Motor neuron (in vitro differentiated cells): ENCODE measurements around the gene RPS15A. TPM values are rescaled to one million over a fixed set of nuclear protein-coding genes. Genes with fewer than 3 reads are reported as not detected.
"Not testable (repeated sequence)": the region's sequence is repeated elsewhere in the genome, so short reads cannot be mapped to it uniquely, and the experiment has no call there.

Source experiments
- ATAC-seq, 8 experiments: fragments of 200-7000 bp; cut with Tn5 transposase; replicated peaks in 6 of 8; 2 replicates each; pipeline ENCODE4 v1.8.0; 2021; ENCODE audit warnings: mild to moderate bottlenecking in 8 of 8, moderate library complexity in 8 of 8
- H3K27ac ChIP-seq, 2 donors: fragments of 250-450 bp; sonication (Bioruptor Pico); 2 replicates each; pipeline ENCODE4 v1.9.0; 2021; ENCODE audit warnings: antibody characterized with exemption in 2 of 2, mild to moderate bottlenecking in 2 of 2, moderate library complexity in 1 of 2
- H3K4me1 ChIP-seq, 2 donors: fragments of 250-450 bp; sonication (Bioruptor Pico); replicated peaks in 1 of 2; 2 replicates each; pipeline ENCODE4 v1.6.1; 2021; ENCODE audit warnings: antibody characterized with exemption in 2 of 2, mild to moderate bottlenecking in 2 of 2, moderate library complexity in 1 of 2
- H3K4me3 ChIP-seq, 5 donors: fragments of 250-450 bp; sonication (Bioruptor Pico); 2 replicates each; pipeline ENCODE4 v1.9.0; 2021; ENCODE audit warnings: antibody characterized with exemption in 5 of 5, mild to moderate bottlenecking in 5 of 5, moderate library complexity in 4 of 5
- WGBS, 10 experiments: fragments of 450-650 bp; shearing (Covaris generic); methylation state at CpG; one replicate each; pipeline ENCODE4 v1.0.0; 2022; 5-methylcytosine and 5-hydroxymethylcytosine counted together
- in situ Hi-C, 9 experiments: fragments of 400-800 bp; cut with MboI; loops; one replicate each; pipeline ENCODE4 v1.15.0; 2021; ENCODE audit warnings: low sequenced_read_pairs in 9 of 9, low pct_unique_long_range_greater_than_20kb in 2 of 9; ENCODE audit not compliant: unreplicated experiment in 9 of 9
- total RNA-seq, 8 experiments: library from RNA; unstranded; fragments of 300-600 nt; gene quantifications; 2 replicates each; pipeline versions ENCODE4 v1.2.3 to v1.2.4, GENCODE V29; 2022

Gene RPS15A
- total RNA-seq, 8 experiments from 2014 or later: 1,605 to 4,098 (median 2,564) TPM

- in situ Hi-C loops, H3K27ac ChIP-seq, H3K4me1 ChIP-seq, H3K4me3 ChIP-seq: not testable (repeated sequence)
- ATAC-seq: peak in 3 of 8 experiments; percentile 27 to 89 (median 85)
- no CpG with 5 or more reads among the region's 5 CpGs for WGBS, 10 experiments
Measured at GRCh38 chr16:18762713-18763112, 27.4 kb downstream of the RPS15A start.

- ATAC-seq: peak; percentile 77 to 98 (median 92)
- H3K27ac ChIP-seq, in situ Hi-C loops, H3K4me3 ChIP-seq, H3K4me1 ChIP-seq: not testable (repeated sequence)
- no CpG with 5 or more reads among the region's 21 CpGs for WGBS, 10 experiments
Measured at GRCh38 chr16:18759598-18760520, 30.3 kb downstream of the RPS15A start.

GRCh38 chr16:18757960-18758660, 32.0 kb downstream of the RPS15A start:
- H3K4me1 ChIP-seq, H3K27ac ChIP-seq, in situ Hi-C loops, H3K4me3 ChIP-seq: not testable (repeated sequence)
- no CpG with 5 or more reads among the region's 10 CpGs for WGBS, 10 experiments
- ATAC-seq: peak in 1 of 8 experiments; percentile 21

GRCh38 chr16:18756639-18757038, 33.5 kb downstream of the RPS15A start:
- peak in 2 of 8 experiments; percentile 31 to 60 for ATAC-seq
- H3K4me3 ChIP-seq, H3K4me1 ChIP-seq, in situ Hi-C loops, H3K27ac ChIP-seq: not testable (repeated sequence)
- WGBS, 10 experiments: 88 to 100% methylated on average over 2 to 7 of the region's 9 CpGs; no CpG with 5 or more reads in 8 of the 10 experiments

GRCh38 chr16:18742870-18743269, 47.3 kb downstream of the RPS15A start:
- in situ Hi-C loops, ATAC-seq, H3K4me1 ChIP-seq, H3K27ac ChIP-seq, H3K4me3 ChIP-seq: not testable (repeated sequence)
- WGBS, 10 experiments: no CpG with 5 or more reads among the region's 8 CpGs

GRCh38 chr16:18740027-18740426, 50.1 kb downstream of the RPS15A start:
- no CpG with 5 or more reads among the region's 3 CpGs for WGBS, 10 experiments
- H3K4me1 ChIP-seq, H3K4me3 ChIP-seq, in situ Hi-C loops, H3K27ac ChIP-seq: not testable (repeated sequence)
- peak in 1 of 8 experiments; percentile 20 for ATAC-seq

GRCh38 chr16:18738768-18739167, 51.4 kb downstream of the RPS15A start:
- H3K27ac ChIP-seq, H3K4me3 ChIP-seq, H3K4me1 ChIP-seq, in situ Hi-C loops, ATAC-seq: not testable (repeated sequence)
- 29% methylated on average over 3 of the region's 4 CpGs; no CpG with 5 or more reads in 9 of the 10 experiments for WGBS, 10 experiments

- H3K4me1 ChIP-seq, H3K4me3 ChIP-seq, ATAC-seq, in situ Hi-C loops, H3K27ac ChIP-seq: not testable (repeated sequence)
- WGBS, 10 experiments: no CpG with 5 or more reads among the region's 27 CpGs
Measured at GRCh38 chr16:18734279-18734678, 55.9 kb downstream of the RPS15A start.

Other genes starting within 250 kb of the RPS15A start
- gene NOMO2, start 228.2 kb downstream of the RPS15A start, total RNA-seq: 100 to 1,000 TPM in 4 of 8 experiments, 10 to 100 TPM in 4; 62.8 to 199 (median 98.4) TPM
- gene ARL6IP1, start 11.2 kb upstream of the RPS15A start, total RNA-seq: 100 to 1,000 TPM in 7 of 8 experiments, 10 to 100 TPM in 1; 90.6 to 355 (median 150) TPM
- gene SMG1, start 136.1 kb upstream of the RPS15A start, total RNA-seq: 100 to 1,000 TPM in 1 of 8 experiments, 10 to 100 TPM in 7; 31.1 to 100 (median 42.5) TPM
- gene TMC7, start 193.6 kb upstream of the RPS15A start, total RNA-seq: 1 to 10 TPM in 5 of 8 experiments, under 1 TPM in 3; 0.41 to 2.5 (median 1.5) TPM